OCI-LY1 (cell line): Measurements from ENCODE around the gene UACA.
"Not testable (repeated sequence)": the region's sequence is repeated elsewhere in the genome, so short reads cannot be mapped to it uniquely, and the experiment has no call there.

Source experiments
- H2AFZ ChIP-seq: fragments of 200-600 bp; sonication (generic), shearing (Covaris generic); 2 replicates; pipeline ENCODE4 v1.6.0; 2014; ENCODE audit warnings: antibody characterized with exemption, mild to moderate bottlenecking, low read length
- H3F3A ChIP-seq: fragments of 200-600 bp; sonication (generic), shearing (Covaris generic); 2 replicates; pipeline ENCODE4 v1.6.0; 2014; ENCODE audit warnings: mild to moderate bottlenecking, antibody characterized with exemption, low read length, moderate library complexity; ENCODE audit not compliant: insufficient read depth
- H3K27ac ChIP-seq: fragments of 200-600 bp; sonication (generic); 2 replicates; pipeline ENCODE4 v1.5.1; 2014; ENCODE audit warnings: low read length, mixed run types, mild to moderate bottlenecking, low read depth; ENCODE audit not compliant: poor library complexity, severe bottlenecking
- H3K27me3 ChIP-seq: fragments of 200-600 bp; sonication (generic); 2 replicates; pipeline ENCODE4 v1.6.0; 2014; ENCODE audit warnings: antibody characterized with exemption, mild to moderate bottlenecking, low read length, moderate library complexity; ENCODE audit not compliant: insufficient read depth
- H3K36me3 ChIP-seq: fragments of 200-600 bp; sonication (generic); 2 replicates; pipeline ENCODE4 v1.6.1; 2014; ENCODE audit warnings: mild to moderate bottlenecking, antibody characterized with exemption, low read length, moderate library complexity, mixed read lengths; ENCODE audit not compliant: insufficient read depth
- H3K4me1 ChIP-seq: fragments of 200-600 bp; sonication (generic); 2 replicates; pipeline ENCODE4 v1.5.1; 2014; ENCODE audit warnings: mild to moderate bottlenecking, low read length, moderate library complexity; ENCODE audit not compliant: insufficient read depth, severe bottlenecking
- H3K4me2 ChIP-seq: fragments of 200-600 bp; sonication (generic), shearing (Covaris generic); 2 replicates; pipeline ENCODE4 v1.6.1; 2014; ENCODE audit warnings: low read length
- H3K4me3 ChIP-seq: fragments of 200-600 bp; sonication (generic); 2 replicates; pipeline ENCODE4 v1.5.1; 2014; ENCODE audit warnings: low read length, low read depth, mild to moderate bottlenecking, mixed read lengths; ENCODE audit not compliant: poor library complexity, severe bottlenecking
- H3K79me2 ChIP-seq: fragments of 200-600 bp; shearing (Covaris generic); 2 replicates; pipeline ENCODE4 v1.6.1; 2016; ENCODE audit warnings: mixed run types, low read length, mixed read lengths; ENCODE audit not compliant: insufficient read depth
- H3K9ac ChIP-seq: fragments of 200-600 bp; sonication (generic), shearing (Covaris generic); 2 replicates; pipeline ENCODE4 v1.6.1; 2014; ENCODE audit warnings: mild to moderate bottlenecking, low read length, mixed read lengths
- H3K9me2 ChIP-seq: fragments of 200-600 bp; sonication (generic), shearing (Covaris generic); 2 replicates; pipeline ENCODE4 v1.6.1; 2014; ENCODE audit warnings: low read depth, mild to moderate bottlenecking, low read length, mixed read lengths
- H3K9me3 ChIP-seq: fragments of 200-600 bp; shearing (Covaris generic); 2 replicates; pipeline ENCODE4 v1.6.1; 2014; ENCODE audit warnings: low read length, mixed read lengths
- H4K20me1 ChIP-seq: fragments of 200-600 bp; sonication (generic), shearing (Covaris generic); 2 replicates; pipeline ENCODE4 v1.6.0; 2016; ENCODE audit warnings: mild to moderate bottlenecking, low read length; ENCODE audit not compliant: insufficient read depth
- EZH2 ChIP-seq: fragments of 200-600 bp; sonication (generic), shearing (Covaris generic); IDR thresholded peaks from 2 replicates; pipeline ENCODE4 v1.8.0; 2017; ENCODE audit warnings: borderline replicate concordance, mixed run types, mild to moderate bottlenecking, antibody characterized with exemption, low read length, moderate library complexity, mixed read lengths
- TF ChIP-seq, protein P1 (sequence below): fragments of 200-600 bp; sonication (generic), shearing (Covaris generic); IDR thresholded peaks from 2 replicates; pipeline ENCODE4 v1.5.1; 2017; ENCODE audit warnings: mild to moderate bottlenecking, antibody characterized with exemption, low read length, moderate library complexity, mixed read lengths

The UACA gene

DNA sequence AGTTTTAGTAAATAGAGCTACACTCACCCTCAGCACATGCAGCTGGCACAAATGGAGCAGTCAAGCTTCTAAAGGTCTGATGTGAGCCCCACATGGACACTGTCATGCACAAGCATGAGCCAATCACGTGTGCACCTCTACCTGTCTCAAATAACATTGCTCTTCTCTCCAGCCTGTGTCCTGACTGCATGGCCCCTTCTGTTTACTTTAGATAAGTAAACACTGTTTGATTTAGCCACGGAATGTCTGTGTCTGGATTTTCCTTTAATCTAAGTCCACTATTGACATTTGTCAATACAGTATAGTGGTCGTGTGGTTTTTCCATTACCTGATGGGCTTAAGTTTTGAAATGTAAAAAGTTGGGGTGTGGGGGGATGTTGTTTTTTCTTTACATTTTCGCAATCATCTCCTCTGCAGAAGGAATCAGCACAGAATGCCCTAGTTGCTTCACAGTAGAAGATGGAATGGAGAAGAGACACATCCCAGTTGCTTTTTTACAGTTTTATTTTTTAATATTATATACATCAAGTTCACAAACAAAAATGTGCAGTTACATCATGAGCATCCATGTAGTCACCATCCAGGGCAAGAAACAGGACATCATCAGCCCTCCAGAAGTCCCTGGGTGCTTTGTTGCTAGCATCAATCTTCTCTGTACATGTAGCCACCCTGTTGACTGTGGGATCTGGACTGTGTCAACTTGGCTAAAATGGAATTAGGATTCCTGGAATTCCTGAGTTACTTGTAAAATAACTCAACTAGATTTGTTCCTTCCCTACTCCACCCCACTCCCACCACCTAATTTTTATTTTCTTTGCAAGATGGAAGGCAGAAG is 146.1 kb downstream of the UACA start:
- no peaks in the 10 kb centered on the region for H3K27me3 ChIP-seq
- H3K79me2 ChIP-seq = no peaks in the 10 kb centered on the region
- H3K4me2 ChIP-seq = no peak overlapping the region
- H3K4me3 ChIP-seq = no peak overlapping the region
- no peaks in the 10 kb centered on the region for H3F3A ChIP-seq
- no peak overlapping the region for H2AFZ ChIP-seq
- no peaks in the 10 kb centered on the region for H3K9me2 ChIP-seq
- no peaks in the 10 kb centered on the region for H3K4me1 ChIP-seq
- H3K9ac ChIP-seq = no peak overlapping the region
- TF ChIP-seq EZH2 = no peak
- TF ChIP-seq, protein P1, sequence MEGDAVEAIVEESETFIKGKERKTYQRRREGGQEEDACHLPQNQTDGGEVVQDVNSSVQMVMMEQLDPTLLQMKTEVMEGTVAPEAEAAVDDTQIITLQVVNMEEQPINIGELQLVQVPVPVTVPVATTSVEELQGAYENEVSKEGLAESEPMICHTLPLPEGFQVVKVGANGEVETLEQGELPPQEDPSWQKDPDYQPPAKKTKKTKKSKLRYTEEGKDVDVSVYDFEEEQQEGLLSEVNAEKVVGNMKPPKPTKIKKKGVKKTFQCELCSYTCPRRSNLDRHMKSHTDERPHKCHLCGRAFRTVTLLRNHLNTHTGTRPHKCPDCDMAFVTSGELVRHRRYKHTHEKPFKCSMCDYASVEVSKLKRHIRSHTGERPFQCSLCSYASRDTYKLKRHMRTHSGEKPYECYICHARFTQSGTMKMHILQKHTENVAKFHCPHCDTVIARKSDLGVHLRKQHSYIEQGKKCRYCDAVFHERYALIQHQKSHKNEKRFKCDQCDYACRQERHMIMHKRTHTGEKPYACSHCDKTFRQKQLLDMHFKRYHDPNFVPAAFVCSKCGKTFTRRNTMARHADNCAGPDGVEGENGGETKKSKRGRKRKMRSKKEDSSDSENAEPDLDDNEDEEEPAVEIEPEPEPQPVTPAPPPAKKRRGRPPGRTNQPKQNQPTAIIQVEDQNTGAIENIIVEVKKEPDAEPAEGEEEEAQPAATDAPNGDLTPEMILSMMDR = no peak
- H3K36me3 ChIP-seq = no peaks in the 10 kb centered on the region
- no peak overlapping the region for H3K27ac ChIP-seq
- H3K9me3 ChIP-seq = no peaks in the 10 kb centered on the region
- H4K20me1 ChIP-seq = no peaks in the 10 kb centered on the region

- H2AFZ ChIP-seq, H3K79me2 ChIP-seq, H3F3A ChIP-seq, H3K27ac ChIP-seq, H3K9me3 ChIP-seq, H3K9me2 ChIP-seq, H3K4me1 ChIP-seq, H3K36me3 ChIP-seq, H3K27me3 ChIP-seq, H4K20me1 ChIP-seq, H3K4me2 ChIP-seq, H3K4me3 ChIP-seq, H3K9ac ChIP-seq: not testable (repeated sequence)
Observed at GRCh38 chr15:70616311-70616756, 147.0 kb downstream of the UACA start.

GRCh38 chr15:70615435-70616310 is 147.7 kb downstream of the UACA start:
- H3K27me3 ChIP-seq = no peaks in the 10 kb centered on the region
- H3K9me3 ChIP-seq = no peaks in the 10 kb centered on the region
- no peaks in the 10 kb centered on the region for H3K9me2 ChIP-seq
- no peaks in the 10 kb centered on the region for H4K20me1 ChIP-seq
- H3K27ac ChIP-seq = no peak overlapping the region
- H3K4me3 ChIP-seq = no peak overlapping the region
- H3K4me1 ChIP-seq = no peaks in the 10 kb centered on the region
- H3K79me2 ChIP-seq = no peaks in the 10 kb centered on the region
- no peak overlapping the region for H3K4me2 ChIP-seq
- H2AFZ ChIP-seq = no peak overlapping the region
- H3K9ac ChIP-seq = no peak overlapping the region
- TF ChIP-seq, protein P1 = no peak
- TF ChIP-seq EZH2 = no peak
- H3F3A ChIP-seq = no peaks in the 10 kb centered on the region
- no peaks in the 10 kb centered on the region for H3K36me3 ChIP-seq
